CD4-positive, alpha-beta T cell treated with Interleukin-6 for 4 hours (primary cell): ENCODE results near the gene MITF.

ENCODE experiments used
- DNase-seq: peaks from one replicate; pipeline ENCODE4 v3.0.0-alpha.2; 2020; ENCODE audit warnings: mixed read lengths

MITF gene

GRCh38 chr3:69739204-69740102, at the start of gene MITF:
Gene MITF (plus strand): TSS chr3:69739464. CDS start chr3:69739598, 134 bp downstream.
- DNase-seq = no peak

GRCh38 chr3:69691860-69692259, 47.4 kb upstream of the MITF start:
- no peak for DNase-seq

GRCh38 chr3:69692761-69693160, 46.5 kb upstream of the MITF start:
- no peak for DNase-seq

GRCh38 chr3:69695443-69695842, 43.8 kb upstream of the MITF start:
- no peak for DNase-seq

- no peak for DNase-seq
Observed at GRCh38 chr3:69695933-69696332, 43.3 kb upstream of the MITF start.

- DNase-seq = no peak
Observed at GRCh38 chr3:69696367-69696766, 42.9 kb upstream of the MITF start.

GRCh38 chr3:69697381-69697780, 41.9 kb upstream of the MITF start:
- DNase-seq = no peak

- no peak for DNase-seq
Observed at GRCh38 chr3:69698728-69699127, 40.5 kb upstream of the MITF start.

- DNase-seq = no peak
Observed at GRCh38 chr3:69699183-69699582, 40.1 kb upstream of the MITF start.

- DNase-seq = no peak
Observed at GRCh38 chr3:69700949-69701348, 38.3 kb upstream of the MITF start.

GRCh38 chr3:69710153-69710977, 28.9 kb upstream of the MITF start:
- DNase-seq = no peak

- no peak for DNase-seq
Observed at GRCh38 chr3:69712269-69712668, 27.0 kb upstream of the MITF start.

GRCh38 chr3:69712933-69713332, 26.3 kb upstream of the MITF start:
- no peak for DNase-seq

GRCh38 chr3:69715204-69715603, 24.1 kb upstream of the MITF start:
- no peak for DNase-seq

GRCh38 chr3:69716119-69716518, 23.1 kb upstream of the MITF start:
- DNase-seq = no peak

- no peak for DNase-seq
Observed at GRCh38 chr3:69718866-69719586, 20.2 kb upstream of the MITF start.

GRCh38 chr3:69719587-69720122, 19.6 kb upstream of the MITF start:
- DNase-seq = no peak

- DNase-seq = no peak
Observed at GRCh38 chr3:69720824-69721223, 18.4 kb upstream of the MITF start.

GRCh38 chr3:69723389-69723788, 15.9 kb upstream of the MITF start:
- DNase-seq = no peak

GRCh38 chr3:69724722-69725435, 14.4 kb upstream of the MITF start:
- no peak for DNase-seq

- no peak for DNase-seq
Observed at GRCh38 chr3:69725994-69726571, 13.2 kb upstream of the MITF start.
